NCI-H128 (cell line): ENCODE data around the gene TCF7.

Experiments used
- DNase-seq: peaks from one replicate; lab custom pipeline; 2025; ENCODE audit not compliant: unreplicated experiment; lab: John Stamatoyannopoulos, UW

Gene TCF7

GRCh38 chr5:134129411-134130238 is 15.1 kb downstream of the TCF7 start:
- DNase-seq = no peak

GRCh38 chr5:134130239-134130945 is 15.9 kb downstream of the TCF7 start:
- DNase-seq = no peak

- no peak for DNase-seq
Observed at GRCh38 chr5:134131165-134131564, 16.7 kb downstream of the TCF7 start.

- no peak for DNase-seq
Observed at GRCh38 chr5:134131578-134132350, 17.3 kb downstream of the TCF7 start.

- no peak for DNase-seq
Observed at GRCh38 chr5:134132372-134133187, 18.1 kb downstream of the TCF7 start.

GRCh38 chr5:134133188-134133994 is 18.9 kb downstream of the TCF7 start:
- no peak for DNase-seq

GRCh38 chr5:134133995-134134541 is 19.6 kb downstream of the TCF7 start:
- no peak for DNase-seq

- DNase-seq = no peak
Observed at GRCh38 chr5:134135091-134135655, 20.7 kb downstream of the TCF7 start.

GRCh38 chr5:134136221-134136631 is 21.7 kb downstream of the TCF7 start:
- DNase-seq = no peak

GRCh38 chr5:134136771-134137170 is 22.3 kb downstream of the TCF7 start:
- DNase-seq = no peak

GRCh38 chr5:134138416-134139376 is 24.2 kb downstream of the TCF7 start:
- DNase-seq = no peak

- DNase-seq = no peak
Observed at GRCh38 chr5:134139377-134139851, 24.9 kb downstream of the TCF7 start.

- DNase-seq = no peak
Observed at GRCh38 chr5:134139891-134140469, 25.5 kb downstream of the TCF7 start.

- no peak for DNase-seq
Observed at GRCh38 chr5:134140530-134141201, 26.2 kb downstream of the TCF7 start.

- DNase-seq = no peak
Observed at GRCh38 chr5:134141331-134142050, 27.0 kb downstream of the TCF7 start.

GRCh38 chr5:134142052-134142451 is 27.6 kb downstream of the TCF7 start:
- DNase-seq = no peak
